Measurements from ENCODE around the gene LBH.

DNA sequence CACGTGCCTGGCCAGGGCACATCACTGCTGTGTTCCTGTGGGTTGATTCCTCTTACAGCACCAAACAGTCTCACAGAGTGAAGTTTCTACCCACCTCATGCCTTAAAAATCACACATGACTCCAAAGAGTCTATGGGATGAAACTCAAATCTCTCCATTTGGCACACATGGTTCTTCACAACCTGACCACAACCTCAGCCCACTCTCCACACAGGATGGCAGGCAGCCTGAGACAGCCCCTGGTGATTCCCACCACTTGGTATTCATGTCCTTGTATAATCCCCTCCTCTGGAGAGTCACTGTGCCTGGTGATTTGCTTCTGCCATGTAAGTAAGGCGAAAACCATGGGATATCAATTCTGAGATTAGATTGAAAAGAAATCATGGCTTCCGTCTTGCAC lies 46.2 kb downstream of the LBH start:
- TF ChIP-seq POLR2AphosphoS5 (IDR thresholded peaks at IDR 0.05; ENCODE audit: borderline replicate concordance, low read depth, low read length) (no peak), EZH2 (IDR thresholded peaks at IDR 0.05) (no peak), FOXP2 (optimal IDR thresholded peaks at IDR 0.05; ENCODE audit: control extremely low read depth, extremely low read length, insufficient read depth) (no peak)

Measured in SK-N-MC (cell line).